HG02571 (cell line): ENCODE measurements around the gene RBM15B.
"Not testable (repeated sequence)": the region's sequence is repeated elsewhere in the genome, so short reads cannot be mapped to it uniquely, and the experiment has no call there.

Experiments used
- ATAC-seq: cut with Tn5 transposase; IDR thresholded peaks from one replicate; pipeline ENCODE4 v1.9.1; 2021; ENCODE audit warnings: mild to moderate bottlenecking, moderate library complexity; ENCODE audit not compliant: unreplicated experiment

RBM15B gene

DNA sequence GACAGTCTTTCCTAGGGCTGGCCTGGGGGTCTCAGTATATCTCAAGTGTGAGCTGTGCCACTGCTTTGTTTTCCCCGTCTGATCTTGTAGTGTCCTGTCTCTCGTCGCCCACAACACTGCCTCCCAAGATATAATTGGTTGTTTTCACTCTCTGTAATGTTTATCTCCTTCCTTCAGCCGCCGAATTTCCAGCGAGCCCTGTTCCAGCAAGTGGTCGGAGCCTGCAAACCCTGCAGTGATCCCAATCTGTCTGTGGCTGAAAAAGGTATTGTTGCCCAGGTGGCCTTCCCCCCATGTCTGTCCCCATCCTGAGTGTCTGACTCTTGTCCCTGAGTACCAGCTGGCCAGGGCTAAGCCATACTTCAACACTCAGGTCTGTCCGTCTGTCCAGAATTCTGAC is 15.5 kb upstream of the RBM15B start:
- ATAC-seq = no peak

DNA sequence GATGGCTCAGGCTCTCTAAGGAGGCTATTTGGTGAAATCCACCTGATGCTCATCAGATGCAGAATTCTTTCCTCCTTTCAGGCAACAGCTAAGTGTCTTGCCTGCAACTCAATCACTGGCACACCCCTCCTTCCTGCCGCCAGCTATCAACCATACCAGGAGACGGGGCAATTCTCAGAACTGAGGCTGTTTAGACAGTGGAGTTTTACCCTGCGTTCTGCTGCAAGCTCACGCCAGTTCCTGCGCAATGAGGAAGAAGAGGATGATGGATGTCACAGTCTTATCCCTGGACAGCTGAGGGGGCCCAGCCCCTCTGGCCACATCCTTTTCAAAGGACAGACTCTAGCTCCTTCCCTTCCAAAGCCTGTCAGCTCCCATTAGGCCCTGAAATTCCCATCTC is 13.0 kb upstream of the RBM15B start:
- no peak for ATAC-seq

DNA sequence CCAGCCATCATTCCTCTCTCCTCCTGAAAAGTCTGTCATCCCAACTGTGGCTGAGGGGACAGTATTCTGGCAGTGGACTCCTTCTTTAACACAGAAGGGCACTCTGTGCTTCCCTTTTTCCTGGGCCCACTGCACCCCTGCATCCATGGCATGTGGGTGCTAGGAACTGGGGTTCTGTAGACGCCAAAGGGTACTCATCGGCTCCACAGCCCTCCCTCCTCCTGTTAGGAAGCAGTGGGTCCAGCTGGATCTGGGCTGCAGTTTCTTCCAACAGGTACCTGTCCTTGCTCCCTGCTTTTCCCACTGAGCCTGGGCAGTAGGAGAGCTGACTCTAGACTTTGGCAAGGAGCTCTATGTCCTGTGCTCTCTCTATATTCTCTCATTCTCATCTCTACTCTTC is 12.4 kb upstream of the RBM15B start:
- ATAC-seq = no peak

DNA sequence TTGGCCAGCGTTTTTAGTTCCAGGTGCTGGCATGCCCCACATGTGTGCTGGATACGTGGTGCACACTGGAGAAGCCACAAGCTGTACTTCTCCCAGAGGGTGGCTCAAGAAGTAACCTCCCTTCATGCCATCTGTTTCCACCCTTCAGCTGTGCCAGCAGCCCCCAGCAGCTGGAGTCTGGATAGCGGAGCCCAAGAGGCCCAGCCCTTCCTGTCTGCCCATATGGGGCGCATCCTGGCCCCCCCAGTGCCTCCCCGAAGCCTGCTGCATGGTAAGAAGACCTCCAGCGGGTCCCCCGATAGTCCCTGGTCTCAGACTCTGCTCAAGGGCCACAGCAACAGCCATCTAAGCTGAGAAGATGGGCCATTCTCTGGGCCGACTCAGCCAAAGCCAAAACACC is 11.8 kb upstream of the RBM15B start:
- ATAC-seq = no peak

DNA sequence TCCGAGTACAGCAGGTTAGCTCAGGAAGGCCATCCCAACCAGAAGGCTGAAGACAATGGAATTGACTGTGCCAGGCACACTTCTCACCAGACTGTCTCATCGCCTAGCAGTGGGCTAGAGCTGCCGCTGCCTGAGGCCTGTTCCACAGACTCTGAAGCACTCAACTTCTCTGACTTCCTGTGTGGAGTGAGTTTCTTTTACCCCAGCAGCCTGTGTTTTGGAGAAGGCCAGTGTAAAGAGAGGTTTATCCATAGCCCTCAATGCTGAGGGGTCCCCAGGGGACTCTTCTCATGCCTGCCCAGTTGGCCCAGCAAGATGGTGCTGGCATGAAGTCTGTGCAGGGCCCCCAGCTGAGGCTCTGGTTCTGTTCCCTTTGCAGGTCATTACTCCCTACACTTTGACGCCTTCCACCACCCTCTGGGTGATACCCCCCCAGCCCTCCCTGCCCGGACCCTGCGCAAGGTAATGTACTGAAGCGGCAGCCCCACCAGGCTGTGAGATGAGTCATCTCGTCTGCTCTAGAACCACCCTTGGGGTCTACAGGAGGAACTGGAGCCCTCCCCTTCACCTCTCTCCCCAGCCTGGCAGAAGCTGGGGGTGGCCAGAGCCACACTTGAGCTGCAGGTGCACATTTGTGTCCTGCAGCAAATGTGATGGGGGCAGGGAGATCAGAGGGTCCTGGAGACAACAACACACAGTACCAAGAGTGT is 11.2 kb upstream of the RBM15B start:
- ATAC-seq = no peak

DNA sequence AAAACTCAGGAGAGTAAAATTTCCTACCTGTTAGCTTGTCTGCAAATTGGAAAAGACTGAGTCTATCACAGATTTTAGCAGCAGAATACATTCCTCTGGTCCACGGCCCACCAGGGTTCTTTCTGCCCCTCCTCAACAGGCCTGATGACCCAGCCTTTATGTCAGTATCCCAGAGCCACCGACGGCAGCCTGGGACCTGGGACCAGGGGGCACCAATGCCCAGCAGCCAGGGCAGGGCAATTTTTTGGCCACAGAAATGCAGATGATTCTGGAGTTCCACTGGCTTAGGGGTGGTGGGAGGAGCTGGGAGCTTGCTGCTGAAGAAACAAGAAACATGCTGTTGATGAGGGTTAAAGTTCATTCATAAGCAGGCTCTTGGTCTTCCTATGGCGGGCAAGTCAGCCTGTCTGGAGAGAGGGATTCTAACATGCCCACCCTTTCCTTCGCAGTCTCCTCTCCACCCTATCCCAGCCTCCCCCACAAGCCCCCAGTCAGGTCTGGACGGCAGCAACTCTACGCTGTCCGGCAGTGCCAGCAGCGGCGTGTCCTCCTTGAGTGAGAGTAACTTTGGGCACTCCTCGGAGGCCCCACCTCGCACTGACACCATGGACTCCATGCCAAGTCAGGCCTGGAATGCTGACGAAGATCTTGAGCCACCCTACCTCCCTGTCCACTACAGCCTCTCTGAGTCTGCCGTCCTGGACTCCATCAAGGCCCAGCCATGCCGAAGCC is 10.3 kb upstream of the RBM15B start:
- no peak for ATAC-seq

DNA sequence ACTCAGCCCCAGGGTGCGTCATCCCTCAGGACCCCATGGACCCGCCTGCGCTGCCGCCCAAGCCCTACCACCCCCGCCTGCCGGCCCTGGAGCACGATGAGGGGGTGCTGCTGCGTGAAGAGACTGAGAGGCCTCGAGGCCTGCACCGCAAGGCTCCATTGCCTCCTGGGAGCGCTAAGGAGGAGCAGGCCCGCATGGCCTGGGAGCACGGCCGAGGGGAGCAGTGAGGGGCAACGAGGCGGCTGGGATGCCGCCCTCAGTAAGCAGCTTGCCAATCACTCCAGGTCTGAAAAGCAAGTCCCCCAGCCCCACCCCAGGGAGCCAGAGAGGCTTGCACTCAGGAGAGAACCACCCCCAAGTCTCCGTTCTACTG is 9.8 kb upstream of the RBM15B start:
- ATAC-seq = no peak

DNA sequence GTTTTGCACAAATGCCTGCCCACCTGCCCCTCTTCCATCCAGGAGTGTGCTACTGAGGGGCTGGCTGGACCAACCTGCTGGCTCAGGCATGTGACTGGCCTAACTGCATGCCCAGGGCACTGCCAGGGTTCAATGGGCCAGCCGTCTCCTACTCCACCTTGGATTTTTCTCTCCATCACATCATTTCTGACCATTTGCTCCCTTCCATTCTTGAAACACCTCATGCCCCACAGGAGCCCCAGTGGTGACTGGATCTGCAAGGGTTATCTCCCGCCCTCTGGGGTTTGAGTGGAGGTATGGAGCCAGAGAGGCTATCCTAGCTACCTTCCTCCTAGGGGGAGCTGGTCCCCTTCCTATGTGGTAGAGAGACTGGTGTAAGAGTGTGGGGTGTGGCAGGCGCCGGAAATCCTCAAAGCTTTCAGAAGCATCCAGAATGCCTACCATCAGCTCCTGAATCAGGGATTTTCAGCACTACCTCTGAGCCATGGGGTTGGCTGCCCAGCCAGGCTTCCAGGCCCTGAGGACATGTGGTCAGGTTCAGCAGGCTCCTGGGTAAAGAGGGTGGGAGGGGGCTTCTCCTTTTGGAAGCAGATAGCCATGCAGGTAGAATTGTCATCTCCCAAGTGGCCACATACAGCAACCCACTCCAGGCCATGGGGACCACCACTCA is 8.9 kb upstream of the RBM15B start:
- ATAC-seq = no peak

DNA sequence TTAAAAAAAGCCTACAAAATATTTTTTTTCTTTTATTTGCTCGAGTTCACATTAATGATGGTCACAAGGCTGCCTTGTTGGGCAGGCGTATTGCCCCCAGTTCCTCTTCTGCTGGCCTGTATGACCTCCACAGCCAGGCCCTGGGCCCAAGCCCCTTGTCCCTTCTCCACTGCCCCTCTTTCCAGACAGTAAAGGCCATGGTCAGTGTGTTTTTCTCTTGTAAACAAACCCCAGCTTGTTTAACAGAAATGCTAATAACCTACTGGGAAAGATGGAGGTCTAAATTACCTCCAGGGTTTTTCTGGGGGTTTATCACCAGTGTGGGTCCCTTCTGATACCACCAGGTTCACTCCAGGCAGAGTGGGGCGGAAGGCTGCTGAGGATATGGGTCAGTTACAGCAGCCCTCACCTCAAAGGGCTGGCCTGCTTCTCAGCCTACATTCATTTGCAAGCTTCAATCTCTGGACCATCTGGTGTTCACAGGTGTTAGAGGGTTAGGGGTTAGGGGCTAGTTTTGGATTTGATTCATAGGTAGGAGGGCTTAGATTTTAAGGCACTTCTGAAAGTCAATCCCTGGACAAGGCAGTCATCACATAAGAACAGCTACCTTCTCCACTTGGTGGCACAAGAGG is 8.0 kb upstream of the RBM15B start:
- no peak for ATAC-seq

DNA sequence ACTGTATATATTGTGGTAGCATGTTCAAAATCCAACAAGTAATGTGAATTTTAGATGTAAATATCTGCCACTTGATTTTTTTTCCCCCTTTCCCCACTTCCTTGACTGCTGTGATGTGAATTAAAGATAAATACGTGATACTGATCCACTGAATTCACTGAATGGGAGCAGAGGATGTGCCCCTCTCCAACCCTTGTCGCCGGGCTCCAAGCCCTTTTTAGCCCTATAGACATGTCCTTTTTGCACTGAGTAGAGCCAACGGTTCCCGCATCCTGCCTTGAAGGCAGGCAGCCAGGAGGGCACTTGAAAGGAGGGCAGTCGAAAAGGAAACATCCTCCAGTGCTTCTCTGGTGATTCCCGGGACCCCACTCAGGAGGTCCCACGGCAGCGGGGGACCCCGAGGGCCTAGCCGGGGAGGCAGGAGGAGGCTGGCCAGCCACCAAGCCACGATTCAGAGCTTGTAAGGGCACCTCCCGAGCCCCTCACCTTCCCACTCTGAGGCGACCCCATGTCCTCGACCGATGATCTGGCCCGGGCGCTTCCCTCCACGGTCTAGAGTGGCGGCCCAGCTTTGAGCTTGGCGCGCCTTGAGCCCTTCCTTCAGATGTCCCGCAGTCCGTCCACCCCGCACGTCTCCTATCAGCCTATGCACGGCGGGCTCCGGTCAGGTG is 6.9 kb upstream of the RBM15B start:
- ATAC-seq = peak; percentile 13

DNA sequence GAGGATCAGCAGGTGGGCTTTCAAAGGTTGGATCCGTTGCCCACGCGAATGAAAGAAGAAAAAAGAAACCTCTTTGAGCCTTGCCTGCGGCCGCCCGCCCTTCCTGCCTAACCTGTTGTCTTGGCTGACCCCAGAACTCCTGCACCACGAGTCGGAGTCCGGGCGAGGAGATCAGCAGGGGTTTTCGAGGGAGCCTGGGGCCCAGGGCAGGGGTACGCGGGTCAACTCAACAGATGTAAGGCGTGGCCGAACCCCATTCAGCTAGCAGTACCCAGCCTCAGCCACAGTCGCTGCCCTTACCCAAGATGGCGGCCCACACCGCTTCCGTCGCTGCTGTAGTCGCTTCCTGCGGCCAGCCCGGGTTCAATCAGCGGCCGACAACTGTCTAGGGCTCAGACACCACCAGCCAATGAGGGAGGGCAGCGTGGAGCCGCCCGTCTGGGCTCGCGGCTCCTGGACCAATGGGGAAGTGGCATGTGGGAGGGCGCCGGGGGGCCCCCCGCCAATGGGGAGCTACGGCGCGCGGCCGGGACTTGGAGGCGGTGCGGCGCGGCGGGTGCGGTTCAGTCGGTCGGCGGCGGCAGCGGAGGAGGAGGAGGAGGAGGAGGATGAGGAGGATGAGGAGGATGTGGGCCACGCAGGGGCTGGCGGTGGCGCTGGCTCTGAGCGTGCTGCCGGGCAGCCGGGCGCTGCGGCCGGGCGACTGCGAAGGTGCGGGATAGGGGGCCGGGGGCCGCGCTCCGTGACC is 6.2 kb upstream of the RBM15B start, which contains the start of gene MANF:
TSS of gene MANF (plus strand) at position 566 of the 748 bp plus-strand sequence. CDS start at position 618, 52 bp downstream.
- ATAC-seq = peak; percentile 95

DNA sequence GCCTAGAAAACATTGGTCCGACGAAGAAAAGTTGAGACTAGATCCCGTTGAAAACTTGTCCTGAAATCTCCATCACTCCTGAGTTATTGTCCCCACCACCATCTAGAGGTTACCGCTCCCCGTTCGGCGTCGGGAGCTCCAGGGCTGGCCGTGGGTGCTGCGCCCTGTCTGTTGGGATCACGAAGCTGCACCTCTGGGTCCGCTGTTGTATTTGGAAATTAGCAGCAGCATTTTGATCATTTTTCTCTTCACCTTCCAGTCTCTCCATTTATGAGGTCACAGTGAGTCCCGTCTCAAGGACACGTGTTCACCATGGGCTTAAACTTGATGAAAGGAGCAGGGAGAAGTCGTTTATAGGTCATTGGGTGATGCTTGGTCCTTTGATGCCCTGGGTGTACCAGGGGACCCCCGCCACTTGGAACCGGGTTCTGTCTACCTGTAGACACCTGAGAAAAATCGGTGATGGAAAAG is 5.4 kb upstream of the RBM15B start:
- ATAC-seq = no peak

DNA sequence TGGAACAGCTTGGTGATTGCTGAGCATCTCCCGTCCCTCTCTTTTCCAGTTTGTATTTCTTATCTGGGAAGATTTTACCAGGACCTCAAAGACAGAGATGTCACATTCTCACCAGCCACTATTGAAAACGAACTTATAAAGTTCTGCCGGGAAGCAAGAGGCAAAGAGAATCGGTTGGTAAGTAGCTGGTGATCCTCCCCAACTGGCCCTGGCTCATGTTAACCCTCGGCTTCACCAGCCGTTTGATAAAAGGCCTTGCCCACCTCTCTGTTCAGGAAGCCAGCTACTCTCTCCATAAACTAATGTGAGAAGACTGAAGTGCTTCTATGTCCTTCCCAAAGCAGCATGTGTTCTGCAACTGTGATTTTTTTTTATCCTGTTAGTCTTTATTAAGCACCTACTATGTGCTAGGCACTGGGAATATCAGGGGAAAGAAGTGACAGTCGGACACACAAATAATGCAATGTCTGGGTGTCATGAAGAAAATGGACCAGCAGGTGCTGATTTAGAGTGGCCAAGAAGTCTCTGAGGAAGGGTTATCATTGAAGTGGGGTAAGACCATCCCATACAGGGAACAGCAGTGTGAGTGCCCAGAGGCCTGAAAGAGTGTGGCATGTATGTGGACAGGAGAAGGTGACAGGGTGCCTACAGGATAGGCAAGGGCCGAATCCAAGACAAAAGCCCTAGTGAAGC is 4.8 kb upstream of the RBM15B start:
- no peak for ATAC-seq

DNA sequence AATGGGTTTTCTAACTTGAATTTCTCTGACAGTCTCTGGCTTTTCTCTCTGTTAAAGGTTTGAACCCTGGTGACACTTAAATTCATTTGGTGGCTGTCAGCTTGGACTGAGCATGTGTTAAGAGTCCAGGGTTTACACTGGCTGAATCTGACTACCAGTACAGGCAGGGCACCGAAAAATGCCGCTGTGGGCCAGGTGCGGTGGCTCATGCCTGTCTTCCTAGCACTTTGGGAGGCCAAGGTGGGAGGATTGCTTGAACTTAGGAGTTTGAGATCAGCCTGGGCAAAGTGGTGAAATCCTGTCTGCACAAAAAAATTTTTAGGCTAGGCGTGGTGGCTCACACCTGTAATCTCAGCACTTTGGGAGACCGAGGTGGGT is 4.2 kb upstream of the RBM15B start:
- no peak for ATAC-seq

DNA sequence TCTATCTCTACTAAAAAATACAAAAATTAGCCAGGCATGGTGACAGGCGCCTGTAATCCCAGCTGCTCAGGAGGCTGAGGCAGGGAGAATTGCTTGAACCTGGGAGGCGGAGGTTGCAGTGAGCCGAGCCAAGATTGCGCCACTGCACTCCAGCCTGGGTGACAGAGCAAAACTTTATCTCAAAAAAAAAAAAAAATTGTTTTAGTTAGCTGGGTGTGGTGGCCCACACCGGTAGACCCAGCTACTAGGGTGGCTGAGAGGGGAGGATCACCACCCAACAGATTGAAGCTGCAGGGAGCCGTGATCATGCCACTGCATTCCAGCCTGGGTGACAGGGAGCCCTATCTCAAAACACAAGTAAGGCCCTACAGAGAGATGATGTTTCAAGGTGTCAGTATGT is 3.8 kb upstream of the RBM15B start:
- not testable (repeated sequence) for ATAC-seq

DNA sequence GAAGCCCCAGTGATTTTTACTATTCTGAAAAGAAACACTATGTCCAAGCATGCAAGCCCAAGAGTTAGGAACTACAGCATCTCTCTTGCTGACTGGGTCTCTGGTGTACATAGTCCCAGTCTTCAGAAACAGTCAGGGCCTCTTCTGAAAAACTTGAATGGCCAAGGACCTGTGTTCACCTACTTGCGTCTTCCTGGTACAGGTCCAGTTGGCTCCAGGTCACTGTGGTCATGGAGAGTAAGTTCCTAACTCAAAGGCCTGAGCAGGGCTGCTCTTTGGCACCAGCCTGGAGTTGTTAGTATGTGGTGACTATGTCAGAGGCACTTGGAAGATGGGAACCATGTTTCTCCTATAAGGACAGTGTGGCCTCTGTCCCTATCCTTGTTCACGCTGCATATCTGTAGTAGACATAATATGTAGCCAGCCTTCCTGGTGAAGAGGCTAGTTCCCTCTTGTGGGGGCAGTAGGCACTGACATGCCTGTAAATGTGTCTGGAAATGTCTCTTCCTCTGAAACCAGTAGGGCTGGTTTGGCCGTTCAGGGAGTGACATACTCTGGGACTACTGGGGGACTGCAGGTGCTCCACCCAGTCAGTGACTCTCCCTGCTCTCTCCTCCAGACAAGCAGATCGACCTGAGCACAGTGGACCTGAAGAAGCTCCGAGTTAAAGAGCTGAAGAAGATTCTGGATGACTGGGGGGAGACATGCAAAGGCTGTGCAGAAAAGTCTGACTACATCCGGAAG is 2.6 kb upstream of the RBM15B start:
- no peak for ATAC-seq

DNA sequence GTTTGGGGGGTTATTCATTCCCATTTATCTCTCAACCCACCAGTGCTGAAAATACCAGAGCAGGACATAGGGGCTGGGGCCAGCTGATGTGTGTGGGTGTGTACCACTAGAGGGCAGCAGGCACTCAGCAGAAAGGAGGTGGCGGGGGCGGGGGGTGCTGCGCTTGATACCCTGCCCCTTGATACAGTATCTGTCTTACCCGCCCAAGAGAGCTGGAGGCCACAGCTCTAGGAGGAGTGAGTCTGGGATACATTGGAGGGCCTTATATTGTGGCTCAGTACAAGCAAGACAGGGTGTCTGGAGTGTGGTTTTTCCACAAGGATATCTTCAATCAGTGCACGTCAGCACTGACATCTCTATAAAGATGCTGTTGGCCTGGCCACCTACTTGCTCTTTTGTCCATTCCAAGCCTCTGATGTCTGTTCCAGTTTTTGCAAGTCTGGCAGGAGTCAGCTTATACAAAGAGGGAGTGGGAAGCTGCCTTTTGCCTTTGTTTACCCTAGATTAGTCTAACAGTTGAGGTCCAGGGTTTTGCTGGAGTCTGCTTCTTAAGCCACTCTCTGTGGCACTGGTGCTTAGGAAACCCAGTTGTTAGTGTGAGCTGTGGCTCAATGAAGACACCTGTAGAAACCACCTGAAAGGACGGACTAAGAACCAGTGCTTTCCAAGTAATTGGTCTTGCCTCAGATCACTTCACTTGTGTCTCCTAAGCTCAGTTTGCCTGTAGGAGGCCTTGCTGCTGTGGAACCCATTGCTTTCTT is 1.5 kb upstream of the RBM15B start:
- ATAC-seq = no peak
